ENCODE measurements around the gene KCNG2.

The KCNG2 gene

GRCh38 chr18:79935925-79936324, 138.2 kb downstream of the KCNG2 start:
- Histone ChIP-seq H3K9ac (ENCODE audit: low read length) (no peak overlapping the region), H3K27ac (ENCODE audit: low read depth, low read length) (no peak overlapping the region), H3K9me3 (ENCODE audit: insufficient read depth, low read length) (peaks cover 22% of the 10 kb centered on the region; the same call in 1 of the 2 replicates), H2AFZ (ENCODE audit: low read depth, low read length, severe bottlenecking) (no peak overlapping the region), H3K4me3 (ENCODE audit: insufficient read depth, low read length, poor library complexity, severe bottlenecking) (no peak overlapping the region), H3K36me3 (ENCODE audit: low read length) (peaks cover 26% of the 10 kb centered on the region), H3F3A (ENCODE audit: insufficient read depth) (no peaks in the 10 kb centered on the region), H3K9me2 (replicated peaks; ENCODE audit: insufficient read depth, low read length) (no peaks in the 10 kb centered on the region), H3K27me3 (ENCODE audit: low read length) (no peaks in the 10 kb centered on the region), H3K4me2 (ENCODE audit: low read depth, low read length, poor library complexity, severe bottlenecking) (no peak overlapping the region), H4K20me1 (ENCODE audit: low read depth, low read length) (no peaks in the 10 kb centered on the region), H3K79me2 (ENCODE audit: insufficient read depth, low read length) (peaks cover 21% of the 10 kb centered on the region)
- no peak for TF ChIP-seq EZH2phosphoT487 (conservative IDR thresholded peaks at IDR 0.05; ENCODE audit: low read length)

GRCh38 chr18:79936641-79937040, 138.9 kb downstream of the KCNG2 start:
- Histone ChIP-seq H3F3A (ENCODE audit: insufficient read depth) (no peaks in the 10 kb centered on the region), H3K27ac (ENCODE audit: low read depth, low read length) (no peak overlapping the region), H3K4me3 (ENCODE audit: insufficient read depth, low read length, poor library complexity, severe bottlenecking) (no peak overlapping the region), H3K9me3 (ENCODE audit: insufficient read depth, low read length) (peaks cover 16% of the 10 kb centered on the region; the same call in 1 of the 2 replicates), H4K20me1 (ENCODE audit: low read depth, low read length) (no peaks in the 10 kb centered on the region), H3K79me2 (ENCODE audit: insufficient read depth, low read length) (peaks cover 28% of the 10 kb centered on the region), H3K4me2 (ENCODE audit: low read depth, low read length, poor library complexity, severe bottlenecking) (no peak overlapping the region), H3K9me2 (replicated peaks; ENCODE audit: insufficient read depth, low read length) (no peaks in the 10 kb centered on the region), H3K27me3 (ENCODE audit: low read length) (no peaks in the 10 kb centered on the region), H2AFZ (ENCODE audit: low read depth, low read length, severe bottlenecking) (no peak overlapping the region), H3K9ac (ENCODE audit: low read length) (no peak overlapping the region), H3K36me3 (ENCODE audit: low read length) (peaks cover 20% of the 10 kb centered on the region)
- TF ChIP-seq CTCF (IDR thresholded peaks at IDR 0.05; ENCODE audit: insufficient read depth, low read length, poor library complexity, severe bottlenecking) (no peak), EZH2phosphoT487 (conservative IDR thresholded peaks at IDR 0.05; ENCODE audit: low read length) (no peak)

GRCh38 chr18:79937103-79937860, 139.5 kb downstream of the KCNG2 start:
- Histone ChIP-seq H3F3A (ENCODE audit: insufficient read depth) (no peaks in the 10 kb centered on the region), H3K36me3 (ENCODE audit: low read length) (peaks cover 15% of the 10 kb centered on the region), H2AFZ (ENCODE audit: low read depth, low read length, severe bottlenecking) (no peak overlapping the region), H3K9ac (ENCODE audit: low read length) (no peak overlapping the region), H3K27me3 (ENCODE audit: low read length) (no peaks in the 10 kb centered on the region), H4K20me1 (ENCODE audit: low read depth, low read length) (no peaks in the 10 kb centered on the region), H3K4me2 (ENCODE audit: low read depth, low read length, poor library complexity, severe bottlenecking) (no peak overlapping the region), H3K27ac (ENCODE audit: low read depth, low read length) (no peak overlapping the region), H3K79me2 (ENCODE audit: insufficient read depth, low read length) (peaks cover 28% of the 10 kb centered on the region), H3K4me3 (ENCODE audit: insufficient read depth, low read length, poor library complexity, severe bottlenecking) (no peak overlapping the region), H3K9me3 (ENCODE audit: insufficient read depth, low read length) (peaks cover 14% of the 10 kb centered on the region; the same call in 1 of the 2 replicates), H3K9me2 (replicated peaks; ENCODE audit: insufficient read depth, low read length) (no peaks in the 10 kb centered on the region)
- TF ChIP-seq EZH2phosphoT487 (conservative IDR thresholded peaks at IDR 0.05; ENCODE audit: low read length) = no peak
- no peak for TF ChIP-seq CTCF (IDR thresholded peaks at IDR 0.05; ENCODE audit: insufficient read depth, low read length, poor library complexity, severe bottlenecking)

- TF ChIP-seq EZH2phosphoT487 (conservative IDR thresholded peaks at IDR 0.05; ENCODE audit: low read length) (no peak), CTCF (IDR thresholded peaks at IDR 0.05; ENCODE audit: insufficient read depth, low read length, poor library complexity, severe bottlenecking) (no peak)
- no peak overlapping the region for H3K27ac ChIP-seq (ENCODE audit: low read depth, low read length)
- H3K4me2 ChIP-seq (ENCODE audit: low read depth, low read length, poor library complexity, severe bottlenecking) = no peak overlapping the region
- H3F3A ChIP-seq (ENCODE audit: insufficient read depth) = no peaks in the 10 kb centered on the region
- no peaks in the 10 kb centered on the region for H3K9me2 ChIP-seq (replicated peaks; ENCODE audit: insufficient read depth, low read length)
- no peak overlapping the region for H3K9ac ChIP-seq (ENCODE audit: low read length)
- peaks cover 9% of the 10 kb centered on the region for H3K36me3 ChIP-seq (ENCODE audit: low read length)
- no peak overlapping the region for H3K4me3 ChIP-seq (ENCODE audit: insufficient read depth, low read length, poor library complexity, severe bottlenecking)
- H3K9me3 ChIP-seq (ENCODE audit: insufficient read depth, low read length) = peaks cover 7% of the 10 kb centered on the region; the same call in 1 of the 2 replicates
- no peaks in the 10 kb centered on the region for H3K27me3 ChIP-seq (ENCODE audit: low read length)
- peaks cover 28% of the 10 kb centered on the region; the same call in 1 of the 2 replicates for H3K79me2 ChIP-seq (ENCODE audit: insufficient read depth, low read length)
- no peak overlapping the region for H2AFZ ChIP-seq (ENCODE audit: low read depth, low read length, severe bottlenecking)
- no peaks in the 10 kb centered on the region for H4K20me1 ChIP-seq (ENCODE audit: low read depth, low read length)
Observed at GRCh38 chr18:79938196-79938595, 140.5 kb downstream of the KCNG2 start.

All from SU-DHL-6 (cell line).